Activated effector memory CD4-positive, alpha-beta T cell treated with anti-CD3 and anti-CD28 coated beads, Interleukin-2, amount 50 U/mL, for 16 hours (primary cell): ENCODE results near the gene TRPV2.
A peak's percentile ranks its signal among the peaks of the same experiment; 100 is the strongest.

Experiments
- DNase-seq: peaks from one replicate; pipeline ENCODE4 v3.0.0-alpha.2; 2020

Gene TRPV2

GRCh38 chr17:16406742-16407674 is 8.4 kb upstream of the TRPV2 start:
- no peak for DNase-seq

GRCh38 chr17:16407911-16408588 is 7.3 kb upstream of the TRPV2 start:
- DNase-seq: no peak

GRCh38 chr17:16417399-16417798 is 2.0 kb downstream of the TRPV2 start:
- DNase-seq: no peak

GRCh38 chr17:16417896-16418684 is 2.7 kb downstream of the TRPV2 start:
- DNase-seq: no peak

- no peak for DNase-seq
Measured at GRCh38 chr17:16418685-16419068, 3.3 kb downstream of the TRPV2 start.

GRCh38 chr17:16419074-16419928 is 3.9 kb downstream of the TRPV2 start:
- peak; percentile 88 for DNase-seq

GRCh38 chr17:16419929-16420271 is 4.5 kb downstream of the TRPV2 start:
- DNase-seq: peak; percentile 84

GRCh38 chr17:16422416-16422815 is 7.0 kb downstream of the TRPV2 start:
- no peak for DNase-seq

GRCh38 chr17:16423226-16423872 is 8.0 kb downstream of the TRPV2 start:
- DNase-seq: no peak

- no peak for DNase-seq
Measured at GRCh38 chr17:16425202-16425601, 9.8 kb downstream of the TRPV2 start.

GRCh38 chr17:16425698-16426659 is 10.6 kb downstream of the TRPV2 start:
- no peak for DNase-seq

GRCh38 chr17:16427020-16427419 is 11.6 kb downstream of the TRPV2 start:
- DNase-seq: no peak

GRCh38 chr17:16428098-16428882 is 12.9 kb downstream of the TRPV2 start:
- DNase-seq: peak; percentile 80

GRCh38 chr17:16429083-16429482 is 13.7 kb downstream of the TRPV2 start:
- no peak for DNase-seq

- DNase-seq: no peak
Measured at GRCh38 chr17:16430650-16431049, 15.3 kb downstream of the TRPV2 start.

- no peak for DNase-seq
Measured at GRCh38 chr17:16432017-16432416, 16.6 kb downstream of the TRPV2 start.

GRCh38 chr17:16433514-16433913 is 18.1 kb downstream of the TRPV2 start:
- no peak for DNase-seq

- DNase-seq: no peak
Measured at GRCh38 chr17:16434662-16435061, 19.3 kb downstream of the TRPV2 start.

- no peak for DNase-seq
Measured at GRCh38 chr17:16435925-16436886, 20.8 kb downstream of the TRPV2 start.
